Activated gamma-delta T cell treated with anti-CD3 and anti-CD28 coated beads, Interleukin-2, amount 50 U/mL, for 16 hours (primary cell): ENCODE results near the gene C12orf42.

Experiments used
- DNase-seq: peaks from one replicate; pipeline ENCODE4 v3.0.0-alpha.2; 2020; ENCODE audit warnings: low read depth

Gene C12orf42

GRCh38 chr12:103495469-103496456 is at the start of gene C12orf42:
TSS of gene C12orf42 (minus strand) at chr12:103495968. CDS start at chr12:103478426, 17,542 bp downstream.
- peak; percentile 31 for DNase-seq

GRCh38 chr12:103542078-103542477 is 46.3 kb upstream of the C12orf42 start:
- no peak for DNase-seq

GRCh38 chr12:103540319-103540718 is 44.6 kb upstream of the C12orf42 start:
- no peak for DNase-seq

- DNase-seq = no peak
These were observed 42.6 kb upstream of the C12orf42 start for GRCh38 chr12:103538397-103538796.

GRCh38 chr12:103530307-103531066 is 34.7 kb upstream of the C12orf42 start:
- DNase-seq = no peak

GRCh38 chr12:103529306-103529705 is 33.5 kb upstream of the C12orf42 start:
- DNase-seq = no peak

GRCh38 chr12:103524238-103524875 is 28.6 kb upstream of the C12orf42 start:
- no peak for DNase-seq

GRCh38 chr12:103523771-103524170 is 28.0 kb upstream of the C12orf42 start:
- no peak for DNase-seq

- no peak for DNase-seq
These were observed 25.0 kb upstream of the C12orf42 start for GRCh38 chr12:103520686-103521215.

GRCh38 chr12:103519632-103520031 is 23.9 kb upstream of the C12orf42 start:
- no peak for DNase-seq

GRCh38 chr12:103518899-103519298 is 23.1 kb upstream of the C12orf42 start:
- DNase-seq = no peak

- DNase-seq = no peak
These were observed 21.4 kb upstream of the C12orf42 start for GRCh38 chr12:103517161-103517560.

- no peak for DNase-seq
These were observed 19.6 kb upstream of the C12orf42 start for GRCh38 chr12:103515341-103515740.

GRCh38 chr12:103513875-103514274 is 18.1 kb upstream of the C12orf42 start:
- no peak for DNase-seq

GRCh38 chr12:103505371-103506236 is 9.8 kb upstream of the C12orf42 start:
- DNase-seq = no peak

GRCh38 chr12:103504606-103505005 is 8.8 kb upstream of the C12orf42 start:
- no peak for DNase-seq

GRCh38 chr12:103503546-103504480 is 8.0 kb upstream of the C12orf42 start:
- DNase-seq = peak; percentile 23

GRCh38 chr12:103501447-103501846 is 5.7 kb upstream of the C12orf42 start:
- no peak for DNase-seq

- no peak for DNase-seq
These were observed 3.8 kb upstream of the C12orf42 start for GRCh38 chr12:103499571-103499970.

- DNase-seq = no peak
These were observed 3.2 kb upstream of the C12orf42 start for GRCh38 chr12:103498990-103499389.
